Fibroblast of mammary gland (primary cell): Measurements from ENCODE around the gene PHLDB3.
"Not testable (repeated sequence)": the region's sequence is repeated elsewhere in the genome, so short reads cannot be mapped to it uniquely, and the experiment has no call there.

Source experiments
- DNase-seq: peaks from one replicate; pipeline ENCODE4 v3.0.0-alpha.2; 2010; ENCODE audit warnings: low read depth
- H3K4me3 ChIP-seq: 2 replicates; pipeline ENCODE4 v1.5.1; 2011; ENCODE audit warnings: low read depth, mild to moderate bottlenecking, low read length, moderate library complexity; ENCODE audit not compliant: control insufficient read depth
- TF ChIP-seq, protein P1 (sequence below): conservative IDR thresholded peaks from 2 replicates; pipeline ENCODE4 v1.5.1; 2011; ENCODE audit warnings: low read depth, low read length, inconsistent platforms; ENCODE audit not compliant: control insufficient read depth, insufficient read depth

Gene PHLDB3

GRCh38 chr19:43446746-43447489 is 57.6 kb downstream of the PHLDB3 start:
- DNase-seq, result peak; percentile 71
- TF ChIP-seq, protein P1, sequence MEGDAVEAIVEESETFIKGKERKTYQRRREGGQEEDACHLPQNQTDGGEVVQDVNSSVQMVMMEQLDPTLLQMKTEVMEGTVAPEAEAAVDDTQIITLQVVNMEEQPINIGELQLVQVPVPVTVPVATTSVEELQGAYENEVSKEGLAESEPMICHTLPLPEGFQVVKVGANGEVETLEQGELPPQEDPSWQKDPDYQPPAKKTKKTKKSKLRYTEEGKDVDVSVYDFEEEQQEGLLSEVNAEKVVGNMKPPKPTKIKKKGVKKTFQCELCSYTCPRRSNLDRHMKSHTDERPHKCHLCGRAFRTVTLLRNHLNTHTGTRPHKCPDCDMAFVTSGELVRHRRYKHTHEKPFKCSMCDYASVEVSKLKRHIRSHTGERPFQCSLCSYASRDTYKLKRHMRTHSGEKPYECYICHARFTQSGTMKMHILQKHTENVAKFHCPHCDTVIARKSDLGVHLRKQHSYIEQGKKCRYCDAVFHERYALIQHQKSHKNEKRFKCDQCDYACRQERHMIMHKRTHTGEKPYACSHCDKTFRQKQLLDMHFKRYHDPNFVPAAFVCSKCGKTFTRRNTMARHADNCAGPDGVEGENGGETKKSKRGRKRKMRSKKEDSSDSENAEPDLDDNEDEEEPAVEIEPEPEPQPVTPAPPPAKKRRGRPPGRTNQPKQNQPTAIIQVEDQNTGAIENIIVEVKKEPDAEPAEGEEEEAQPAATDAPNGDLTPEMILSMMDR, result peak; percentile 95
- H3K4me3 ChIP-seq, result no peak overlapping the region

GRCh38 chr19:43445426-43445825 is 59.1 kb downstream of the PHLDB3 start:
- no peak overlapping the region for H3K4me3 ChIP-seq
- TF ChIP-seq, protein P1, result no peak
- DNase-seq, result no peak

DNA sequence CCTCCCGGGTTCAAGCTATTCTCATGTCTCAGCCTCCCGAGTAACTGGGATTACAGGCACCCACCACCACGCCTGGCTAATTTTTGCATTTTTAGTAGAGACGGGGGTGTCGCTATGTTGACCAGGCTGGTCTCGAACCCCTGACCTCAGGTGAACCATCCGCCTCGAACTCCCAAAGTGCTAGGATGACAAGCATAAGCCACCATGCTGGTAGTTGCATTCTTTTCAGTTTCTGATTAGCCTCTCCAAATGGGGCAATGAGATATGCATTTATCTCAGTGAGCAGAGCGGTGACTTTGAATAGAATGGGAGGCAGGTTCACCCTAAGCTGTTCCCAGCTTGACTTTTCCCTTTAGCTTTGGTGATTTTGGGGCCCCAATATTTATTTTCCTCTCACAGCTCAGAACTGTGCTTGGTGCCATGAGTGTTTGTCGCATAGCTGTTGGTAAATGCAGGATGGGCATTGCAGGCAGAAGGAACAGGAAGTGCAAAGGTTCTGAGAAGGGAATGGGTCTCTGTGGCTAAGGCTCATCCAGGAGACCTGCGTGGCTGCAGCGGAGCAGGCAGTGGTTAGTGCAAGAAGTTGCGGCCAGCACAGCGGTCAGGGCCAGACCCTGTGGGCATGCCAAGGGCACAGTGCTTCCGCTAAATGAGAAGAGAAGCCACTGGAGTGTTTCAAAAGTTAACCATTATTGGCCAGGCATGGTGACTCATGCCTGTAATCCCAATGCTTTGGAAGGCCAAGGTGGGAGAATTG is 59.8 kb downstream of the PHLDB3 start:
- DNase-seq, result no peak
- TF ChIP-seq, protein P1, result no peak
- H3K4me3 ChIP-seq, result no peak overlapping the region

- H3K4me3 ChIP-seq, DNase-seq: not testable (repeated sequence)
Measured at GRCh38 chr19:43444091-43444490, 60.5 kb downstream of the PHLDB3 start.

DNA sequence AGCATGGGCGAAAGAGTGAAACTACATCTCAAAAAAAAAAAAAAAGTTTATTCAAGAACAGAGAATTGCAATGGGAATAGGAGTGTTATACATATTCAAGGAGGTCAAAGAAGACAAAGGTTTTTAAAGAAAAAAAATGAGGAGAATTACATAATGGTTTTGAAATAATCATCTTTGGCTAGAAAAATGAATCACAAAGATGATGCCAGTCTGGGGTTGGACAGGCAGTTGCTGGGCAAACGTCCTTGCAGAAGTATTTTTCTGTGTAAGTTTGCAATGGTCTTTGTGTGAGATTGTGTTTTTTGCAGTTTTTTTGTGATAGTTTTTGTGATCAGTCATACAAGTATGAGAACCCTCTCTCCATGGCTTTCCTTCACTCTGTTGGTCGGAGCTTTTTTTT is 62.8 kb downstream of the PHLDB3 start:
- DNase-seq, result no peak
- TF ChIP-seq, protein P1, result no peak
- no peak overlapping the region for H3K4me3 ChIP-seq

DNA sequence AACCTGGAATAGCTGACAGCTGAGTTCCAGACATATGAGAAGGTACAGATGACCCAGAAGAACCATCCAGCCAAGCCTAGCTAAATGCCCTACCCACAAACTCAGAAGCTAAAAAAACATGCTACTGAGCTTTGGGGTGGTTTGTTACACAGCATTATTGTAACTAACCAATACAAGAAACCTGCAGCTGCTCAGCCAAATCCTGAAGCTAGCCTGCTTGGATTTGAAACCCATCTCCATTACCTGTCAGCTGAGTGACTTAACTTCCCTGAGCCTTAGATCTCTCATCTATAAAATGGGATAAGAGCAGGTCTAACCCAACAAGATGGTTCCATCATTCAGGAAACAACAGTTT is 64.9 kb downstream of the PHLDB3 start:
- H3K4me3 ChIP-seq, result no peak overlapping the region
- no peak for DNase-seq
- TF ChIP-seq, protein P1, result no peak

GRCh38 chr19:43439032-43439708 is 65.4 kb downstream of the PHLDB3 start:
- no peak overlapping the region for H3K4me3 ChIP-seq
- peak; percentile 83 for DNase-seq
- TF ChIP-seq, protein P1, result no peak
